Cerebellar nuclear complex (tissue), 1 donor: ENCODE results near the gene SLC35G6.
"Not testable (repeated sequence)": the region's sequence is repeated elsewhere in the genome, so short reads cannot be mapped to it uniquely, and the experiment has no call there.

ENCODE experiments used
- DNase-seq, 2 experiments: peaks; one replicate each; lab custom pipeline; 2025; lab: John Stamatoyannopoulos, UW

SLC35G6 gene

GRCh38 chr17:7460850-7461660 lies 20.2 kb upstream of the SLC35G6 start:
- no peak for DNase-seq

- DNase-seq, result no peak
These were observed 18.5 kb upstream of the SLC35G6 start for GRCh38 chr17:7462474-7463371.

- DNase-seq, result no peak
These were observed 17.8 kb upstream of the SLC35G6 start for GRCh38 chr17:7463372-7463846.

GRCh38 chr17:7464081-7464480 lies 17.2 kb upstream of the SLC35G6 start:
- no peak for DNase-seq

GRCh38 chr17:7465597-7466275 lies 15.5 kb upstream of the SLC35G6 start:
- no peak for DNase-seq

- DNase-seq, result no peak
These were observed 15.0 kb upstream of the SLC35G6 start for GRCh38 chr17:7466318-7466638.

- no peak for DNase-seq
These were observed 14.5 kb upstream of the SLC35G6 start for GRCh38 chr17:7466639-7467341.

GRCh38 chr17:7467498-7467897 lies 13.7 kb upstream of the SLC35G6 start:
- no peak for DNase-seq

- no peak for DNase-seq
These were observed 13.0 kb upstream of the SLC35G6 start for GRCh38 chr17:7468290-7468689.

- no peak for DNase-seq
These were observed 12.3 kb upstream of the SLC35G6 start for GRCh38 chr17:7468804-7469389.

GRCh38 chr17:7469843-7470242 lies 11.4 kb upstream of the SLC35G6 start:
- DNase-seq, result not testable (repeated sequence)

GRCh38 chr17:7470457-7470973 lies 10.7 kb upstream of the SLC35G6 start:
- DNase-seq, result not testable (repeated sequence)

GRCh38 chr17:7471729-7472128 lies 9.5 kb upstream of the SLC35G6 start:
- no peak for DNase-seq

- not testable (repeated sequence) for DNase-seq
These were observed 6.5 kb upstream of the SLC35G6 start for GRCh38 chr17:7474767-7475166.

GRCh38 chr17:7475764-7476422 lies 5.4 kb upstream of the SLC35G6 start:
- DNase-seq, result no peak

GRCh38 chr17:7476494-7476893 lies 4.8 kb upstream of the SLC35G6 start:
- no peak for DNase-seq

- DNase-seq, result no peak
These were observed 4.3 kb upstream of the SLC35G6 start for GRCh38 chr17:7476951-7477350.

GRCh38 chr17:7477392-7478275 lies 3.6 kb upstream of the SLC35G6 start:
- no peak for DNase-seq
